ENCODE data around the gene GP5.

- TF ChIP-seq CTCF (IDR thresholded peaks at IDR 0.05), result no peak
- TF ChIP-seq POLR2A (IDR thresholded peaks at IDR 0.05), result no peak
These were observed 6.5 kb downstream of the GP5 start for GRCh38 chr3:194392576-194392975.
